Naive B cell (primary cell): Measurements from ENCODE around the gene LHFPL2. TPM values are rescaled to one million over a fixed set of nuclear protein-coding genes. Genes with fewer than 3 reads are reported as not detected.

Source experiments
- ATAC-seq, 2 donors: fragments of 150-1000 bp; cut with Tn5 transposase; 2 replicates each; pipeline ENCODE4 v1.10.0; 2021; ENCODE audit warnings: low read depth in 2 of 2, mild to moderate bottlenecking in 2 of 2, moderate library complexity in 2 of 2
- DNase-seq: peaks from one replicate; pipeline ENCODE4 v3.0.0; 2022
- H3K27ac Mint-ChIP-seq, 6 donors: one replicate each; pipeline ENCODE4 v1.8.0; 2020 to 2022; ENCODE audit warnings: mild to moderate bottlenecking in 6 of 6, mixed read lengths in 6 of 6, moderate library complexity in 5 of 6, inconsistent platforms in 2 of 6
- H3K27me3 Mint-ChIP-seq, 3 donors: one replicate each; pipeline ENCODE4 v1.8.0; 2021 to 2022; ENCODE audit warnings: mixed read lengths in 3 of 3, mild to moderate bottlenecking in 1 of 3
- H3K36me3 Mint-ChIP-seq, 2 donors: one replicate each; pipeline ENCODE4 v1.8.0; 2020 to 2022; ENCODE audit warnings: mixed read lengths in 2 of 2, inconsistent platforms in 1 of 2, mild to moderate bottlenecking in 1 of 2
- H3K4me1 Mint-ChIP-seq, 3 donors: one replicate each; pipeline ENCODE4 v1.8.0; 2020 to 2022; ENCODE audit warnings: mixed read lengths in 3 of 3, inconsistent platforms in 1 of 3, mild to moderate bottlenecking in 1 of 3, moderate library complexity in 1 of 3
- H3K4me3 Mint-ChIP-seq, 8 donors: one replicate each; pipeline ENCODE4 v1.8.0; 2020 to 2022; ENCODE audit warnings: mild to moderate bottlenecking in 8 of 8, mixed read lengths in 8 of 8, moderate library complexity in 8 of 8, inconsistent platforms in 2 of 8
- H3K9me3 Mint-ChIP-seq, 7 donors: one replicate each; pipeline ENCODE4 v1.8.0; 2020 to 2022; ENCODE audit warnings: mixed read lengths in 7 of 7, mild to moderate bottlenecking in 5 of 7, inconsistent platforms in 2 of 7, moderate library complexity in 1 of 7
- polyA plus RNA-seq, 6 donors: library from polyadenylated mRNA; unstranded; fragments of 300-500 nt; fragmentation: Illumina TruSeq; gene quantifications; one replicate each; pipeline ENCODE4 v1.2.3, GENCODE V29; 2021; ENCODE audit warnings: low read depth in 6 of 6

LHFPL2 gene
- polyA plus RNA-seq, 6 donors from 2014 or later, result 8.1 to 15.0 (median 12.3) TPM

DNA sequence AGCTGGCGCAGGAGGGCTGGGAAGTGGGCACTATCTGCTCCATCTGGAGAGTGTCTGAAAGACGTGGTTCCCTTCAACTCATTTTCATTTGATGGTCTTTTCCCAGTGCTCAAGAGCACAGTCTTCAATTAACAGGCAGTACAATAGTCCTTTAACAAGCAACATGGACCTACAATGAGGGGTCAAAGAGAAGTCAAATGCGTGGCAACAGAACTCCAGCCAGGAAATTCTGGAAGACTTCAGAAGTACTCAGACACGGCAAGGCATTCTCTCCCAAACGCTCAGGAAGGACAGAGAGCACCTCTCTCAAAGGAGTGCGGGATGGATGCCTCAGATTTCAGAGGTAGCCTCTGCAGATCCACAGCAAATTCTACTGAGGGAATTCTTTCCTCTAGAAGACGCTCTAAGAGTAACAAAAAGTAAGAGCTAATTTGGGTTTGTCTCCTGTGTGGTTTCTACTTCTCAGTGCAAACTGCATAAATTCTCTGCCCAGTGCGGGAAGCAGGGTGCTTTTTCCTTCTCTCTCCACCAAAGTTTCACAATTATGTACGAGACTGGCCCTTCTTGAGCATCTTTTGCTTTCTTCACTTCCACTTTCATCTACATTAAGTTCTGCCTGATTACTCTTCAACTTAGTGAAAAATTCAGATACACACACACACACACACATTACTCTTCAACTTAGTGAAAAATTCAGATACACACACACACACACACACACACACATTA lies 56.4 kb downstream of the LHFPL2 start:
- Mint-ChIP-seq H3K4me1 (peaks cover 17 to 29% (median 19%) of the 10 kb centered on the region in 3 donors), H3K27me3 (no peaks in the 10 kb centered on the region), H3K36me3 (peaks cover 0 to 5% of the 10 kb centered on the region in 2 donors), H3K4me3 (peak overlapping the region in 2 of 8 donors; percentile 31 to 48), H3K9me3 (no peaks in the 10 kb centered on the region), H3K27ac (peak overlapping the region in 4 of 6 donors; percentile 1 to 11 (median 6))
- DNase-seq (no peak), ATAC-seq (peak; percentile 53 to 70)

DNA sequence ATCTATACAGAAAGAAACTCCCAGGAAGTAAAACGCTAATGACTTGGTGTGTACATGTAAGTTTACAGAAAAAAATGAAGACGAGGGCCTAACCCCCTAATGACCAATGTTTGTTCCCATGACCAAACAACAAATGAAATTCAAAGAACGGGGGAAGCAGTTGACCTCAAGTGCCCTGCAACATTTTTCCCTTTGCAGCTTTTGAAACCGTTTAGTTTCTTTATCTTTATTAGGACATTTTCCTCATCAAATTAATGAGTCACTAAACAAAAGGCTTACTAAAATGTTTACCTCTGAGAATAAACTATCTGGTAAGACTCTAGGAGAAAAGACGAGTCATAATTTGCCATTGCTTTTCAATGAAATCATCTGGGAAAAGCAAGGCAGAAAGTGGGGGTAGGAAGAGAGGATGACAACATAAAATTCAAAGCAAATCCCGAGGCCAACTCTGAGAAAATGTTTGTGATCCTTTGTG lies 57.4 kb downstream of the LHFPL2 start:
- Mint-ChIP-seq H3K4me3 (no peak overlapping the region), H3K9me3 (no peaks in the 10 kb centered on the region), H3K4me1 (peaks cover 17 to 29% (median 19%) of the 10 kb centered on the region in 3 donors), H3K36me3 (peaks cover 0 to 5% of the 10 kb centered on the region in 2 donors), H3K27ac (peak overlapping the region in 2 of 6 donors; percentile 3 to 78), H3K27me3 (no peaks in the 10 kb centered on the region)
- DNase-seq (no peak), ATAC-seq (no peak)

DNA sequence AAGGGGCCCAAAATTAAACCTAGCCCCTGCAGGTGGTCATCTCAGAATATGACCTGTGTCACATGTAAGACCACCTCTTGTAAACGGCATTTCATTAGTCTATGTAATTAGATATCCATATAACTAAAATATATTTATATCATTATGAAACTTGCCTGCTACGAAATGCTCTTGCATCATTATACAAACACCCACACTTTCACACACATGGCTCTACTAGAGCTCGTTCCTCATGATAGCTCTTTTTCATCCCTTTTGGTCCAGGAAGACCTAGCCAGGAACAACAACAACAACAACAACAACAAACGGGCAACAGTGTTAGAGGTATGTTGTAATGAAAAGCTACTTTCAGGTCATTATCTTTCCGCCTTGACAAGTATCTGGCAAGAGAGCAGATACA lies 58.6 kb downstream of the LHFPL2 start:
- Mint-ChIP-seq H3K4me3 (no peak overlapping the region), H3K4me1 (peaks cover 17 to 29% (median 19%) of the 10 kb centered on the region in 3 donors), H3K27ac (no peak overlapping the region), H3K36me3 (peaks cover 5 to 7% of the 10 kb centered on the region in 2 donors), H3K9me3 (peaks cover 0 to 5% (median 0%) of the 10 kb centered on the region in 7 donors), H3K27me3 (no peaks in the 10 kb centered on the region)
- DNase-seq (no peak), ATAC-seq (no peak)

DNA sequence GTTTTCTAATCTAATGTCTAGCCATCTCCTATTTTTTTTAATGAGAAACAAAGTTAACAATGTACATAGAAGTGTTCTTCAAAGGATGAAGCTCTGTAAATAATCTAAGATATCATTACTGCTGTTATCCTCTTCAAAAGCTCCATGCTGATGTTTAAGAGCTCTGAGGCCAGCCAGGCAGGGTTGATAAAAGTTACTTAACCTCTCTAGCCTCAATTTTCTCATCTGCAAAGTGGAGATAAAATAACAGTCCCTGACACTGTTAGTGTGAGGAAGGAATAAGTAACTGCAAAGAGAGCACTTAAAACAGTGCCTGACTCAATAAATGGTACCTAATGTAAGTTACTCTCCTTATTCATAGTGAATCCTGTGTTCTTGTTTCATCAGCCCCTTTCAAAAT lies 60.1 kb downstream of the LHFPL2 start:
- H3K4me3 Mint-ChIP-seq, result no peak overlapping the region

DNA sequence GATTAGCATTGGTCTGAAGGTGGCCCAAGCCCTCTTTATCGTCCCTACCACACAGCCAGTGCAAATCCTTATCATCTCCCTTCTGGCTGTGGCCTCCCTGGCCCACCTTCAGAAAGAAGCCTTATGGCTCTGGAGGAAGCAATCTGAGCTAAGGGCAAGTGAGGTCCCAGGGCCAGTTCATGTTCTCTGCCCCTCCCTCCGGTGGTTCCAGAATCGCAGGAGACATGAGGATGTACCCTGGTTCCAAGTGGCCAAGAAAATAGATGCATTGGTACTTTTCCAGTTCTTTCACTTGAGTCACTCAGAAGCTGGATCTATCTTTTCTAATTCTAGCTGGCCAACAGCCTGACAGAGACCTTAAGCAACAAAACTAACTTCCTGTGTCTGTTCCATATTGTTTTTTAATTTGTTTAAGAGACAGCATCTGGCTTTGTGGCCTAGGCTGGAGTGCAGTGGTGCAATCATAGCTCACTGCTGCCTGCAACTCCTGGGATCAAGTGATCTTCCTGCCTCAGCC lies 60.7 kb downstream of the LHFPL2 start:
- Mint-ChIP-seq H3K9me3 (peaks cover 0 to 5% (median 0%) of the 10 kb centered on the region in 7 donors), H3K27me3 (no peaks in the 10 kb centered on the region), H3K36me3 (peaks cover 5 to 7% of the 10 kb centered on the region in 2 donors), H3K4me1 (peaks cover 10 to 16% (median 14%) of the 10 kb centered on the region in 3 donors), H3K27ac (no peak overlapping the region), H3K4me3 (no peak overlapping the region)
- DNase-seq, result no peak
- no peak for ATAC-seq

More for the DNA sequence above, 60.1 kb downstream of the LHFPL2 start:
- H3K4me1 Mint-ChIP-seq, result peaks cover 12 to 23% (median 19%) of the 10 kb centered on the region in 3 donors
- H3K36me3 Mint-ChIP-seq, result peaks cover 5 to 7% of the 10 kb centered on the region in 2 donors
- ATAC-seq (no peak), DNase-seq (no peak)
- H3K27ac Mint-ChIP-seq, result no peak overlapping the region
- peaks cover 0 to 5% (median 0%) of the 10 kb centered on the region in 7 donors for H3K9me3 Mint-ChIP-seq
- H3K27me3 Mint-ChIP-seq, result no peaks in the 10 kb centered on the region

DNA sequence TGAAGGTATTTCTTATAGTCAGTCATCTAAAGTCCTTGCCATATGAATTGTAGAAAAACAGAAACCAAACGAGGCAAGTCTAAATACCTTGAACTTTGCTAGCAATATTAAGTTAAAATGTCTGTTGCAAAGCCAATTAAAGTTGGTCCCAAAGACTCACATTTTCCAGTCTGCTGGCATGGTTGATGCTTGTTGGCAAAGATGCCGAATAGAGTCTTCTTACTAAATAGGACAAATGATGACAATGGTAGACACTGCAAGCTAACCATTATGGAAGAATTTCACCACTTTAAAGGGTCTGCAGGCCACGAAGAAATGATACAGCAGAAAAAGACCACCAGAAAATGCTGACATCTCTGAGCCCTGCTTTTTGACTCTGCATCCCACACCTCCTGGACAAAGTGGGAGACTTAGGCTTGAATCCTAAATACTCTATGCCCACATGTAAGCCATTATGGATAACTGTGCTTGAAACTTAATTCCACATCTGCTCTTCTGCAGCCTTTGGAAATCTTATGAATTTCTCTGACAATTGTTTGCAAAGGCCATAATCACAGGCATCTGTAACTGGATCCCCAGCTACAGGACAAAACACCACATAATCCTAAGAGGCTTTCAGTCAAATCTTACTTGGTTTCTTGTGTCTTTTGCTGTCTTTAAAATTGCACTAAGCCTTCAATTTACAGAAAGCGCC lies 61.3 kb downstream of the LHFPL2 start:
- ATAC-seq (no peak), DNase-seq (no peak)
- H3K27me3 Mint-ChIP-seq, result no peaks in the 10 kb centered on the region
- H3K27ac Mint-ChIP-seq, result no peak overlapping the region
- H3K36me3 Mint-ChIP-seq, result peaks cover 5 to 7% of the 10 kb centered on the region in 2 donors
- H3K4me3 Mint-ChIP-seq, result no peak overlapping the region
- peaks cover 6 to 10% (median 8%) of the 10 kb centered on the region in 3 donors for H3K4me1 Mint-ChIP-seq
- H3K9me3 Mint-ChIP-seq, result peaks cover 0 to 8% (median 0%) of the 10 kb centered on the region in 7 donors

DNA sequence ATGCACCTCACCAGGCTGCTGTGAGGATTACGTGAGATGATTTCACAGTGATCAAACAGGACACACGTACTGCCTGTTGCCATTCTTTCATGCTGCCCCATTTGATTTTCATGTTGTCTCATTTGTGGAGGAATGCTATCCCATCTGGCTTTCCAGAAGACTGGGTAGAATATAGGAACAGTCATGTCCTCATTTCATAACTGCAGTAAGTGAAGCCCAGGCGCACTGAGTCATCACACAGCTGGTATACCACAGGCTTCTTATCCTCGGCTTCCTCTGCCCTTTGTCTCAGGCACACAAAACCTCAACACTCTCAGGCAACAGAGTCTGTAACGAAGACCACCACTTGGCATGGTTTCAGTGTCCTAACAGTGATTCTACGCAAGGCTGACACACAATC lies 62.3 kb downstream of the LHFPL2 start:
- no peak for ATAC-seq
- Mint-ChIP-seq H3K4me1 (peaks cover 0 to under 1% (median 0%) of the 10 kb centered on the region in 3 donors), H3K27ac (no peak overlapping the region), H3K36me3 (peaks cover 5 to 7% of the 10 kb centered on the region in 2 donors), H3K27me3 (no peaks in the 10 kb centered on the region), H3K4me3 (no peak overlapping the region), H3K9me3 (peaks cover 0 to 8% (median 0%) of the 10 kb centered on the region in 7 donors)
- DNase-seq, result no peak

DNA sequence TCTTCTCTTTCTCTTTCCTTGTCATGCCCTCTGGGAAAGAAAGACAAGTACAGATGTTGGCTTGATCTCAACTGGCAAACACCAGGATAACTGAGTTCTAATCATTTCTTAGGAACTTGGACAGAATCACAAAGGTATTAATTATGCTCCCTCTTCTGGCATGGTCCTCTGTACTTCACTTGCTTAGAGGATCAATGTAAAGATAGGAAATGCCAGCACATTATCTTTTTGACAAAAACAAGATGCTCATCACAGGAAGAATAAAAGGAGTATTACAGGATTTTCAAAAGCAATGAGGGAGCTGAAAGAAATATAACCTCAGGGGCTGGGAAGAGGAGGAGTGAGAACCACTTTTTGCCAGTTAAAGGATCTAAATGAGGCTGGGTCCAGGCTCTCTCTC lies 70.6 kb downstream of the LHFPL2 start:
- H3K4me3 Mint-ChIP-seq, result no peak overlapping the region
- H3K4me1 Mint-ChIP-seq, result peaks cover 15 to 30% (median 22%) of the 10 kb centered on the region in 3 donors
- DNase-seq, result no peak
- H3K27ac Mint-ChIP-seq, result peak overlapping the region in 3 of 6 donors; percentile 29 to 61 (median 40)
- no peaks in the 10 kb centered on the region for H3K36me3 Mint-ChIP-seq
- peaks cover 0 to 8% (median 0%) of the 10 kb centered on the region in 7 donors for H3K9me3 Mint-ChIP-seq
- no peaks in the 10 kb centered on the region for H3K27me3 Mint-ChIP-seq
- no peak for ATAC-seq

DNA sequence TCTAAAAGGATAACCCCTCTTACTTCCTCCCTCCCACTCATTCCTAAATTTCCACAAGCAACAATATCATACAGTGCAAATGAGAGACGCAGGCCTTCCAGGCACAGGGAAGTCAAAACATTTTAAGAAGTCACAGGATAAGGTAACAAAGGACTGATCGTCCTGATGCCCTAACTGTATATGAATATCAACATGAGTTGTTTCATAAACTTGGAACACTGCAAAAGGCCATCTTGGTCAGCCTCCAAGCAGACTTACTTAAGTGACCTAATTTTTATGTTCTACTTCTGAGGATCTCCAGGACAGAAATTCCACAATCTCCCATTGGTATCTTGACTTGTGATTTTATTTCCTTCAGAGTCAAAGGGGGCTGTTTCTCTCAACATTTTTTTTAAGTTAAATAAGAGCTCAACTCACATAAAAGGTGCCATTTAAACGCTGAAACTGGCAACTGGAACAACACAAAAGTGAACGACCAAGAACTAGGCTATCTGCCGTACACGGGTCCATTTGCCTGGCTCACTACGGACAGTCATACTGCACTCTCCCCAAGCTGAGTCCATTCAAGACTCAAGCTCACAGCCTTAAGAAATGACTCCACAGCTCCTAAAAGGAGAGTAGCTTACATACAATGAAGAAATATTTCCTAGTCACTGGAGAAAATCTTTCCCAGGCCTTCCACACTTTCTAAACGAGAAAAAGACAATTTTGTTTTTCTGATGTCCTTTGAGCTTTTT lies 71.3 kb downstream of the LHFPL2 start:
- peaks cover 18 to 34% (median 26%) of the 10 kb centered on the region in 3 donors for H3K4me1 Mint-ChIP-seq
- peak overlapping the region in 1 of 6 donors; percentile 39 for H3K27ac Mint-ChIP-seq
- H3K9me3 Mint-ChIP-seq, result peaks cover 0 to 5% (median 0%) of the 10 kb centered on the region in 7 donors
- no peak overlapping the region for H3K4me3 Mint-ChIP-seq
- H3K36me3 Mint-ChIP-seq, result no peaks in the 10 kb centered on the region
- DNase-seq (no peak), ATAC-seq (no peak)
- no peaks in the 10 kb centered on the region for H3K27me3 Mint-ChIP-seq

DNA sequence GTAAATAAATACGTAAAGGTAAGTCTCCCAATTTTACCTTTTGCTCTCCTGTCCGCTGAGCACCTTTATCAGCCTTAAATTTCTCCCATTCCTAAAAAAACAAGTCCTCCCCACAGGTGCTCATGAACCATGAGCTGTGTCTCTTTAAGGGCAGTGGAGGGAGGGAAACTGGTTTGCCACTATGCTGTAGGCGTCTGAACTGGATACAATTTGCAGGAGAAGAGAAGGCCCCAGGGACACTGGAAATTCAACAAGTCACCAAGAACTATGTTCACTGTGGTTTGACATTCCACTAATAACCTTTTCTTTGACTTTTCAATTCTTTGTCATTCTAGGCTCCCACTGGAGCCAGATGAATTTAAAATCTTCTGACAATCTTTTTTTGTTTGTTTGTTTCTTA lies 72.2 kb downstream of the LHFPL2 start:
- DNase-seq, result no peak
- ATAC-seq, result no peak
- Mint-ChIP-seq H3K9me3 (peaks cover 0 to 5% (median 0%) of the 10 kb centered on the region in 7 donors), H3K4me1 (peaks cover 22 to 42% (median 26%) of the 10 kb centered on the region in 3 donors), H3K36me3 (no peaks in the 10 kb centered on the region), H3K4me3 (no peak overlapping the region), H3K27me3 (no peaks in the 10 kb centered on the region), H3K27ac (peak overlapping the region in 4 of 6 donors; percentile 39 to 88 (median 68))

DNA sequence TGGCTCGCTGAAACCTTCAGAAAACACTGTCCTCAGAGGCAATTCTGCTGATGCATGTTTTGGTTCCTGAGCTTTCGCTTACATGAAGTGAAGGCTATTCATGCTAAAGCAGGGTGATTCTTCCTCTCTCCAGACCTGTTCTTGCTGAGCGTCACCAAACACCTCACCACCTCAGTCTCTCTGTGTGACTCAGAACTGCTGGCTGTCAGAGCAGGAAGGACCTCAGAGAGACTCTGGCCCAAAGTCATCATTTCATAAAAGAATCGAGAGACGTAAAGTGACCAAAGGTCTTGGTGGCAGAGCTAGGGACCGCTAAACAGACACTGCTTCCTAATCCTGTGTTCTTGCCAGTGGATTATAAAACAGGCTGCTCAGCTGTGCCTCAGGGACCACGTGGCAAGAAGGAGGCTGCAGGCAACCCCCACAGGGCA lies 73.8 kb downstream of the LHFPL2 start:
- Mint-ChIP-seq H3K27me3 (no peaks in the 10 kb centered on the region), H3K9me3 (peaks cover 0 to 2% (median 0%) of the 10 kb centered on the region in 7 donors), H3K4me3 (peak overlapping the region in 1 of 8 donors; percentile 10), H3K36me3 (no peaks in the 10 kb centered on the region), H3K27ac (peak overlapping the region in 4 of 6 donors; percentile 16 to 85 (median 42)), H3K4me1 (peaks cover 24 to 44% (median 26%) of the 10 kb centered on the region in 3 donors)
- ATAC-seq (no peak), DNase-seq (no peak)

DNA sequence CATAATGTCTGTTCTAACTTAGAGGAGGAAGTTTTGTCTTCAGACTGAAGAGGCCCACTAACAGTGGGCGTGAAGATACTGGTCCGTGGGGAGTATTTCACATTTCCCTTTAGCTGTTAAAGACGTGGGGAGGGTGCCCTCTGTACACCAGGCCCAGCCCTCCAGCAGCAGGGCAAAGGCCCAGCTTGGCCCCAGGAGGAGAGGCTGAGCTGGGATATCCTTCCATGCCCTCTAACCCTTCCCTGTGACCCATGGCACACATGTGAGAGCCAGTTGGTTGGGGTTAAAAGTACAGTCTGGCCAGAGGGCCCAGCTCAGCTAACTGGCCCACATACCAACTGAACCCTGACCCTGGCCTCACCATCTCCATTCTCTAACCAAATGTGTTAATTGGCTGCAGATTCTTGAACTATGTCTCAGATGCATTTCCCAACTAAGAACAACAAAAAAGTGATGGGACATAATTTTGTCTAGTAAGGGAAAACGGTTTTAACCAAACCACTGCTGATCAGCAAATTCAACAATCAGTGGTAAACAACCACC lies 74.4 kb downstream of the LHFPL2 start:
- H3K36me3 Mint-ChIP-seq, result no peaks in the 10 kb centered on the region
- H3K4me3 Mint-ChIP-seq, result peak overlapping the region in 7 of 8 donors; percentile 25 to 80 (median 58)
- H3K4me1 Mint-ChIP-seq, result peaks cover 24 to 44% (median 26%) of the 10 kb centered on the region in 3 donors
- peaks cover 0 to under 1% (median 0%) of the 10 kb centered on the region in 7 donors for H3K9me3 Mint-ChIP-seq
- DNase-seq (no peak), ATAC-seq (peak; percentile 86 to 91)
- peak overlapping the region; percentile 16 to 85 (median 66) for H3K27ac Mint-ChIP-seq
- no peaks in the 10 kb centered on the region for H3K27me3 Mint-ChIP-seq
